GM12878 (cell line): Measurements from ENCODE around the gene MXRA7.

Source experiments
- CEBPB ChIP-seq, 2 experiments: fragments of 150-350 bp in 1 of 2; IDR thresholded peaks; 2 replicates each; pipeline ENCODE4 v1.6.1; 2012 to 2014; ENCODE audit warnings: low read depth in 2 of 2, low read length in 2 of 2, borderline replicate concordance in 1 of 2, inconsistent platforms in 1 of 2
- GABPA ChIP-seq: IDR thresholded peaks from 2 replicates; pipeline ENCODE4 v1.6.1; 2014; ENCODE audit warnings: antibody characterized with exemption, low read depth, mild to moderate bottlenecking, inconsistent platforms
- NFIC ChIP-seq: IDR thresholded peaks from 2 replicates; pipeline ENCODE4 v1.6.1; 2012; ENCODE audit warnings: low read depth, mild to moderate bottlenecking, inconsistent platforms, low read length, moderate library complexity
- SMARCA5 ChIP-seq: fragments of 450-650 bp; IDR thresholded peaks from 2 replicates; pipeline ENCODE4 v1.6.1; 2017; ENCODE audit warnings: mild to moderate bottlenecking
- TF ChIP-seq, protein P1 (sequence below), 3 experiments: IDR thresholded peaks in 2 of 3; conservative IDR thresholded peaks in 1 of 3; 2 replicates each; pipeline ENCODE4 v1.5.1; 2011; ENCODE audit warnings: low read depth in 3 of 3, low read length in 3 of 3, mild to moderate bottlenecking in 3 of 3, control low read depth in 2 of 3, moderate library complexity in 2 of 3, inconsistent platforms in 1 of 3, mixed read lengths in 1 of 3; ENCODE audit not compliant: control insufficient read depth in 2 of 3, insufficient read depth in 1 of 3; ENCODE audit errors: extremely low read depth in 1 of 3

DNA sequence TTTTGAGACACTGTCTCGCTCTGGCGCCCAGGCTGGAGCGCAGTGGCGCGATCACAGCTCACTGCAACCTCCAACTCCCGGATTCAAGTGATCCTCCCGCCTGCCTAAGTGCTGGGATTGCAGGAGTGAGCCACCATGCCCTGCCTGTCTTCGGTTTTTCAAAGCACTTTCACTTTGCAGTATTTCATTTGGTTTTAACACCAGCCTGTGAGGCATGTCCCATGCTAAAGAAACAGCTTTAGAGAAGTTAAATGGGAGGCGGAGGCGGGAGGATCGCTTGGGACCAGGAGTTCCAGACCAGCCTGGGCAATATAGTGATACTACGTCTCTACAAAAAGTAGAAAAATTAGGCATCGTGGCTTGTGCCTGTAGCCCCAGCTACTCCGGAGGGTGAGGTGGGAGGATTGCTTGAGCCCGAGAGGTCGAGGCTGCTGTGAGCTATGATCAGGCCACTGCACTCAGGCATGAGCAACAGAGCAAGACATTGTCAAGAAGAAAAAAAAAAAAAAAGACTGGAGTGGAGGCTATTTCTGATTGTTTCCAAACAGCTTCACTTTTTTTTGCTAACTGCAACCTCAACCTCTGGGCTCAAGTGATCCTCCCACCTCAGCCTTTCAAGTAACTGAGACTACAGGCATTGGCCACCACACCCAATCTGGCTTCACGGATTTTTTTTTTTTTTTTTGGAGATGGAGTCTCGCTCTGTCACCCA lies 17.1 kb upstream of the MXRA7 start:
- no peak for TF ChIP-seq GABPA
- TF ChIP-seq, protein P1, sequence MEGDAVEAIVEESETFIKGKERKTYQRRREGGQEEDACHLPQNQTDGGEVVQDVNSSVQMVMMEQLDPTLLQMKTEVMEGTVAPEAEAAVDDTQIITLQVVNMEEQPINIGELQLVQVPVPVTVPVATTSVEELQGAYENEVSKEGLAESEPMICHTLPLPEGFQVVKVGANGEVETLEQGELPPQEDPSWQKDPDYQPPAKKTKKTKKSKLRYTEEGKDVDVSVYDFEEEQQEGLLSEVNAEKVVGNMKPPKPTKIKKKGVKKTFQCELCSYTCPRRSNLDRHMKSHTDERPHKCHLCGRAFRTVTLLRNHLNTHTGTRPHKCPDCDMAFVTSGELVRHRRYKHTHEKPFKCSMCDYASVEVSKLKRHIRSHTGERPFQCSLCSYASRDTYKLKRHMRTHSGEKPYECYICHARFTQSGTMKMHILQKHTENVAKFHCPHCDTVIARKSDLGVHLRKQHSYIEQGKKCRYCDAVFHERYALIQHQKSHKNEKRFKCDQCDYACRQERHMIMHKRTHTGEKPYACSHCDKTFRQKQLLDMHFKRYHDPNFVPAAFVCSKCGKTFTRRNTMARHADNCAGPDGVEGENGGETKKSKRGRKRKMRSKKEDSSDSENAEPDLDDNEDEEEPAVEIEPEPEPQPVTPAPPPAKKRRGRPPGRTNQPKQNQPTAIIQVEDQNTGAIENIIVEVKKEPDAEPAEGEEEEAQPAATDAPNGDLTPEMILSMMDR (IDR thresholded peaks at IDR 0.05 in 2 of 3, conservative IDR thresholded peaks at IDR 0.05 in 1 of 3; ENCODE audit: control insufficient read depth in 2 of 3, extremely low read depth in 1 of 3, insufficient read depth in 1 of 3, low read depth in 3 of 3, low read length in 3 of 3): no peak
- TF ChIP-seq NFIC: no peak
- TF ChIP-seq SMARCA5: no peak
- no peak for TF ChIP-seq CEBPB (IDR thresholded peaks at IDR 0.05; ENCODE audit: borderline replicate concordance in 1 of 2, low read depth in 2 of 2, low read length in 2 of 2)
